NCI-H345 treated with DMSO at 0.1 percent for 48 hours (cell line): ENCODE results near the gene AXIN1.
"Not testable (repeated sequence)": the region's sequence is repeated elsewhere in the genome, so short reads cannot be mapped to it uniquely, and the experiment has no call there.

Source experiments
- DNase-seq: peaks from one replicate; lab custom pipeline; 2025; ENCODE audit not compliant: unreplicated experiment; lab: John Stamatoyannopoulos, UW

The AXIN1 gene

DNA sequence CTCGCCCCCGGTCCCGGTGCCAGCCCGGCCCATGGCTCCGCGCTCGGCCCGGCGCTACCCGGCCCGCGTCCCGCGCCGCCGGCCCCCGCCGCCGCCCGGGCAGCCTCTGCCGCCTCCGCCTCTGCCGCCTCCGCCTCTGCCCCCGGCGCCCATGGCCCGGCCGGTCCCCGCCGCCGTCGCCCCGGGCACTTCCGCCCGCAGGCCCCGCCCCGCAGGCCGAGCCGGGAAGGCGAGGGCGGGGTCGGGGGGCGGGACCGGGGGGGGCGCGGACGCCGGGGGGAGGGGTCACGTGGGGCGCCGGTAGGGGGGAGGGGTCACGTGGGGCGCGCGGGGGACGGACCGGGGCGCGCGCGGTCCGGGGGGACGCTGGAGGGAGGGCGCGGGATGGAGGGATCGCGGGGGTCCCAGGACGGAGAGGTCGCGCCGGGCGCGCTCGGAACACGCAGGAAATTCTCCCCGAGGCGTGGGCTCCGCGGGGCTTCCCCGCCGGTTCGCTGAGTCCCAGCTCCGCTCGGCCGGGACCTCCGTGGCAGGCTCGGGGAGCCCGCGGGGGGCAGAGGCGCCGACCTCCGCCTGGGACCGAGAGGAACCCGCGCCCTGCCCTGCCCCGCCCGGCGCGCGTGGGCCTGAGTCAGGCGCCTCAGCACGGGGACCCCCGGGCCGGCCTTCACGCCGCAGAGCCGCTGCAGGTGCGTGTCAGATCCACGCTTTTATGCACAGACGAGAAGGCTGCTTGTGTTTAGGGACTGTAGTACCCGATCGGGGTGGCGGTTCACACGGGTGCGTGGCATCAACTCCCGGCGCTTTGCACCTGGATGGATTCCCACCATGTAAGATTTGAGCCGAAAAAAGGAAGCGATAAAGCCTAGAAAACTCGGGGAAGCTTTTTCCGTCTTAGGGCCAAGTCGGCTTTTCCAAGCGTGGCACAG lies 29.5 kb upstream of the AXIN1 start, which contains the start of gene PGAP6:
TSS of gene PGAP6 (minus strand) at position 190 of the 929 bp plus-strand sequence. CDS start at position 33, 157 bp downstream.
- no peak for DNase-seq

DNA sequence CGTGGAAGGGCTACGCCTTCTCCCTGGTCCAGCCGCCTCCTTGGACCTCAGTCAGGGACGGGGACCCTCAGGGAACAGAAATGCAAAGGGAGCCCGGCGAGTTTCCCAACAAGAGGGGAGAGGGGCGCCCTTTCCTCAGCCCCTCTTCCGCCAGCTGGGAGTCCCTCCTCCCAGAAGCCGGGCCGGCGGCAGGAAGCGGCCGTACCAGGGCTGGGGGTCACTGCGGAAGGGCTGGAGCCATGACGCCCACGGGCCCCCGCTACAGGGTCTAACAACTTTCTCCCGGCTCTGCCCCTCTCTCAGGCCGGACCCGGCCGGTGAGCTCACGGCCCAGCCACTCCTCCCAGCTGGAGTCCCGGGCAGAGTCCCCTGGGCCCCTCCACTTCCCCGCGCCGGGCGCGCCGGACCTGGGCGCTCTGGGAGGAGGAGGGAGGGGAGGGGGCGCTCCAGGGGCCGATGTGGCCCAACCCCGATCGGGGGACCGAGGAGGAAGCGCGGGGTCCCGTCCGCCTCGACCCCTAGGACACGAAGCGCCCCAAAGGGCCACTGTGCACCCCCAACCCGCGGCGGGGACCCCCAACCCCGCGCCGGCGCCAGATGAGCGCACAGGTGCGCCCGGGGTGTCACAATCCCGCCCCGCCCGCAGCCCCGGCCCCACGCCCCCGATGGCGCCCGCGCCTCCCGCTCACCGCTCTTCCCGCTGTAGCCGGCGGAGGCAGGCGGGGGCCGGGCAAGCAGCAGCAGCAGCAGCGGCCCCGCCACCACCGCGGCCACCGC lies 28.7 kb upstream of the AXIN1 start:
- DNase-seq = no peak

- DNase-seq = no peak
These were observed 28.2 kb upstream of the AXIN1 start for GRCh38 chr16:380762-381011.

- no peak for DNase-seq
These were observed 27.6 kb upstream of the AXIN1 start for GRCh38 chr16:379961-380761.

DNA sequence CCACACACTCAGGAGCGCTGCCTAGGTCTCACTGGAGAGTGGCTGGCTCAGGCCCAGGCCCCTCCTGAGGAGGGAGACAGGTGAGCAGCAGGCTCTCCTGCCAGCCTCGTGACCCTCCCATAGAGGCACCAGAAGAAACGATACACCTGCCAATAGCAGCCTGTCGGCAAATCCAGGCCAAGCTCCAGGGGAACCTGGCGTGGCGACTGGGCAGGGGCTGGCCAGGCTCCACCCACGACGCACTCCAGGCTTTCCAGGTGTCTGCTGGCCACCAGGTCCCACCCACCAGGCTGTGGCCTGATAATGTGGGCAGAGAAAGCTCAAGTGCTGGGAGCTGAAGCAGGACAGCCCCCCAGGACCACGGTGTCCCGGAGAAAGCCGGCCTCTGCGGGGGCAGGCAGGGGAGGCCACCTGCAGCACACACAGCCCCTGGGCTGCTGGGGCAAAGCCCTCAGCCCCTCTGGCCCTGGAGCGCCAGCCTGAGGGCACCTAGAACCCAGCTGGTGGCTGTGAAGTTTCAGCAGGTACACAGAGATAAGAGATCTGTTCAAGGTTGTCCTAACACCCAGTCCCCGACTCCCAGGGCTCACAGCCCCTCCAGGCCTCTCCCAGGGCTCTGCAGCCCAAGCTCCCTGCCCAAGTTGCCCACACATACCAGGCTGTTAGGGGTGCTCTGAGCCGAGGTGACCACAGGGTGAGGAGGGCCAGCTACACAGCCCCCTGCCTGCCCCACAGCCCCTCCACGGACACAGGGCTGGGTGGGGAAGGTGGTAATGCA lies 26.8 kb upstream of the AXIN1 start:
- DNase-seq = peak; percentile 93

DNA sequence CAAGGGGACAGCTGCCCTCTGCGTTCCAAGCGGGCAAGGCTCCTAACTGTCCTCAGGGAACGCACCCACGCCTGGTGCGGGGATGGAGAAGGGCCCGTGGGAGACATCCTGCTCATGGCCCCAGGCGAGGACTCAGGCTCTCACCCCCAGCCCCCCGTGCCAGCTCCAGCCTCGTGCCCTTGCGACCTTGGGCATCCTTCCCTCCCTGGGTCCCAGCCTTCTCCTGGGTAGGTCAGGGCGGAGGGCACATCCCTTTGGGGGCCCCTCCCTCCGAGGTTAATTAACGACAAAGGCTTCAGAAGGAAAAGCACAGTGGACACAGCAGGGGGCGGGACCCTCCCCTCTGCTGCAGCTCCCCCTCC lies 26.3 kb upstream of the AXIN1 start:
- no peak for DNase-seq

- DNase-seq = not testable (repeated sequence)
These were observed 25.7 kb upstream of the AXIN1 start for GRCh38 chr16:378113-378820.

DNA sequence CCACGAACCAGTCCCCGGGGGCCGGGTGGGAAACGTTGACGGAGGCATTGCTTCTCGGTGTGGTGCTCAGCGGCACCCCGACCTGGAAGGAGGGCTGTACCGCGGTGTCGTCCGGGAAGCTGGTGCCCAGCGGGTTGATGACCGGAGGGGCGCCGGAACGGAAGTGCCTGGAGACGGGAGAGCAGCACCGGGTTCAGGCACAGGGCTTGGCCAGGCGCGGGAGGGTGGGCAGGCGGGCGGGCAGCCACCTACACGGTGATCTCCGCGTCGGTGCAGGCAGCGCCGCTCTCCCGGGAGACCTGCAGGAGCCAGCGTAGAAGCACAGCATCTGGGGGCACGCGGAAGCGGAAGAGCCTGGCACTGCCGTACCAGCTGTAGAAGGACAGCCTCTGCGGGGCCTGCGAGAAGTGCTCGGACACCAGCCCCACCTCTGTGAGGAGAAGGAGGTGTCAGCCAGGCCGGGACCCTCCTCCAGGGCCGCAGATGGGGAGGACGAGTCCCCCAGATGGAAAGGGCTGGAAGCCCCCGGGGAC lies 25.0 kb upstream of the AXIN1 start:
- no peak for DNase-seq

DNA sequence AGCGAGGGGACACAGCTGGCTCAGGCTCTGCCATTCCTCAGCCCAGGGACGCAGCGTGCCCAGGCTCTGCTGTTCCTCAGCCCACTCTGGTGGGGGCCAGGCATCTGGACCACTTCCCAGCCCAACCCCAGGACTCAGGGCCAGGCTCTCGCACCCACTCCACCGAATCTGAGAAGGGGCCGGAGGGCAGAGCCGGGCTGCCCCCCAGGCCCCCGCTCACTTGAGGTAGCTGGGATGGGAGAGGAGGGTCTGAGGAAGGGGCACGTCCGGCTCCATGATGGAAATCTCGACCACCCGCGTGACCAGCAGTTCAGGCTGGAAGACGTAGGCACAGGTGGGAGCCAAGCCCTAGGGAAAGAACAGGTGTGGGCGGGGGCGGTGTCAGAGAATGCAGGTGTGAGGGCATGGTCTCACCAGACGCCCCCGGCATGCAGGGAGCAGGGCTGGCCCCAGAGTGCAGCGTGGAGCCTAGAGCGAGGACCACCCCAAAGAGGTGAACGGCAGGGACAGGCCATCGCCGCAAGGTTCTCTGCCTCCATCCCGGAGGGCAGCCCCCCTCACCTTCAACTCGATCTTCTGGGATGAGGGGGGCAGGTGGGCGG lies 24.4 kb upstream of the AXIN1 start:
- DNase-seq = no peak

GRCh38 chr16:375927-376816 lies 23.6 kb upstream of the AXIN1 start:
- DNase-seq = no peak

DNA sequence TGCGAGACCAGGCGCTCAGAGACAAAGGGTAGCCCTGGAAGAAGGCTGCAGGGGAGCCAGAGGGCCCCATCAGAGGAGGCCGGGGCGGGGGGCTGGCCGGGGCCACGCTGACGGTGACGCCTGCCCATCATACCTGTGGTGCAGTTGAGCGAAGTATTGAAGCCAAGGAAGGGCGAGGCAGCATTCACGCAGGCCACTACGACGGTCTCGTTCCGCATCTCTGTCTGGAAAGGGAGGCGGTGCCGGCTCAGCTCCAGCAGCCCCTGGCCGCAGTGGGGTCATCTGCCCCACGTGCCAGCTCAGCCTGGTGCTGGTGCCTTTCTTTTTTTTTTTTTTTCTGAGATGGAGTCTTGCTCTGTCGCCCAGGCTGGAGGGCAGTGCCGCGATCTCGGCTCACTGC lies 22.7 kb upstream of the AXIN1 start:
- no peak for DNase-seq

GRCh38 chr16:374616-374926 lies 22.0 kb upstream of the AXIN1 start:
- DNase-seq = no peak

GRCh38 chr16:373848-374615 lies 21.5 kb upstream of the AXIN1 start:
- no peak for DNase-seq

GRCh38 chr16:373020-373598 lies 20.6 kb upstream of the AXIN1 start:
- no peak for DNase-seq

- no peak for DNase-seq
These were observed 19.9 kb upstream of the AXIN1 start for GRCh38 chr16:372302-372983.

DNA sequence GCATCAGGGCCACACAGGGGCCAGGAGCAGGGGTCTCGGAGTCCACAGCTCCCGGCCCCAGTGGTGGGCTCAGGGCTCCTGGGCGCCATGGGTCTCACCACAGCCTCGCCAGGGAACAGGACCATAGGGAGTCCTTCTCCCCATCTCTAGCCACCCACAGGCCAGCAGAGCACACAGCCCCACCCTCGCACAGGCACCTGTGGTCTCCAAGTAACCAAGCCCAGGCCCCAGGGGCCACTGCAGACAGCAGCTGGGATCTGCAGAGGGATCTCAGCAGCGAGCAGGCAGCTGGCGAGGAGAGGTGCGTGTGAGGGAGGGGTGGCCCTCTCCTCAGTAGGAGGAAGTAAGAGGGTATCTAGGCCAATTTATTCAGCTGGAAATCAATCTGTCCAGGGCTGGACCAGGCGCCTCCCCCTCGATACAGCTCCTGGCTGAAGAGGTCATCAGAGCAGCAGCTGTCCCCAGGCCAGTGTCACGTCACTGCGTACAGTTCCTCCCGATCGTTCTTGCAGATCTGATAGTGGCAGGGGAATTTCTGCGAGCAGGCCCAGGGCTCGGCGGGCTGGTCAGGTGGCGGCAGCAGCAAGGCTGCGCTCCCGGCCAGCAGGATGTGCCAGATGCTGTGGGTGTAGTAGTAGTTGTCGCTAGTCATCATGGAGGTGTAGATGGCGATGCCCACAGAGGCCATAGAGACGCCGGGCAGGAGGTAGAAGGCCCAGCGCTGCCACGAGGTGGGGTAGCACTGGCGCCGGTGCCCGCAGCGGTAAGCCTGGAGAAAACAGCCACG lies 19.2 kb upstream of the AXIN1 start:
- no peak for DNase-seq
